H1 (cell line): ENCODE results near the gene EYA2. TPM values are rescaled to one million over a fixed set of nuclear protein-coding genes. Genes with fewer than 3 reads are reported as not detected.

Source experiments
- CTCF ChIA-PET: fragments of 300-600 bp; sonication (Branson Sonifier 250); formaldehyde crosslinking; loops from one replicate; lab custom pipeline; 2021; ENCODE audit not compliant: partially characterized antibody; lab: Charles Lee
- POLR2A ChIA-PET: fragments of 300-600 bp; sonication (Branson Sonifier 250); formaldehyde crosslinking; loops from one replicate; lab custom pipeline; 2021; ENCODE audit warnings: inconsistent platforms; ENCODE audit not compliant: partially characterized antibody; lab: Charles Lee
- DNase-seq, 2 experiments: peaks; one replicate each; pipeline versions ENCODE4 v3.0.0 to v3.0.0-alpha.2; 2010 to 2022; ENCODE audit warnings: low spot score in 2 of 2, low read depth in 1 of 2, mixed read lengths in 1 of 2
- FAIRE-seq: peaks from 2 replicates; lab custom pipeline; 2011; peaks lifted over from hg19 to GRCh38; lab: Jason Lieb, UNC
- H2AFZ ChIP-seq: 2 replicates; pipeline ENCODE4 v1.8.1; 2012; ENCODE audit warnings: low read length, inconsistent platforms
- H2AK5ac ChIP-seq: 2 replicates; pipeline ENCODE4 v1.6.1; 2013; ENCODE audit warnings: low read depth, low read length
- H2BK120ac ChIP-seq: replicated peaks from 2 replicates; pipeline ENCODE3; 2013; ENCODE audit warnings: low read depth, low read length, inconsistent platforms
- H2BK12ac ChIP-seq: 2 replicates; pipeline ENCODE4 v1.6.1; 2013; ENCODE audit warnings: low read depth, low read length
- H2BK15ac ChIP-seq: 2 replicates; pipeline ENCODE4 v1.6.1; 2013; ENCODE audit warnings: low read length
- H2BK20ac ChIP-seq: 2 replicates; pipeline ENCODE4 v1.6.1; 2013; ENCODE audit warnings: low read length
- H2BK5ac ChIP-seq: 2 replicates; pipeline ENCODE4 v1.6.1; 2013; ENCODE audit warnings: low read depth, low read length
- H3K14ac ChIP-seq: 2 replicates; pipeline ENCODE4 v1.6.1; 2013; ENCODE audit warnings: inconsistent platforms; ENCODE audit not compliant: insufficient read length
- H3K18ac ChIP-seq: 2 replicates; pipeline ENCODE4 v1.6.1; 2013; ENCODE audit warnings: low read length; ENCODE audit errors: extremely low read depth
- H3K23ac ChIP-seq: 2 replicates; pipeline ENCODE4 v1.6.1; 2013; ENCODE audit warnings: inconsistent platforms; ENCODE audit not compliant: insufficient read length
- H3K23me2 ChIP-seq: 2 replicates; pipeline ENCODE4 v1.6.1; 2013; ENCODE audit warnings: low read depth, low read length
- H3K27ac ChIP-seq: 2 replicates; pipeline ENCODE4 v1.6.1; 2011; ENCODE audit warnings: low read depth, low read length, inconsistent platforms
- H3K27me3 ChIP-seq, 4 experiments: replicated peaks in 1 of 4; 1 replicate in 1 of 4; 2 replicates in 3 of 4; pipeline versions ENCODE4 v1.6.1 to v1.8.1; 2011 to 2013; ENCODE audit warnings: low read length in 3 of 4, mild to moderate bottlenecking in 3 of 4, inconsistent platforms in 2 of 4, mixed read lengths in 2 of 4, moderate library complexity in 1 of 4; ENCODE audit not compliant: control insufficient read depth in 3 of 4, insufficient read depth in 3 of 4; ENCODE audit errors: extremely low read depth in 1 of 4
- H3K36me3 ChIP-seq, 4 experiments: 2 replicates each; pipeline versions ENCODE4 v1.6.1 to v1.8.1; 2011 to 2013; ENCODE audit warnings: mild to moderate bottlenecking in 4 of 4, low read length in 3 of 4, moderate library complexity in 2 of 4, control low read depth in 1 of 4, inconsistent platforms in 1 of 4; ENCODE audit not compliant: insufficient read depth in 4 of 4, control insufficient read depth in 2 of 4
- H3K4ac ChIP-seq: replicated peaks from 2 replicates; pipeline ENCODE3; 2013; ENCODE audit warnings: low read length, low read depth, mixed read lengths, inconsistent platforms; ENCODE audit not compliant: insufficient read length
- H3K4me1 ChIP-seq, 4 experiments: replicated peaks in 1 of 4; 1 replicate in 1 of 4; 2 replicates in 3 of 4; pipeline versions ENCODE4 v1.6.1 to v1.8.1; 2011 to 2013; ENCODE audit warnings: low read length in 3 of 4, inconsistent platforms in 2 of 4, mixed read lengths in 1 of 4; ENCODE audit not compliant: insufficient read depth in 4 of 4, control insufficient read depth in 3 of 4
- H3K4me2 ChIP-seq, 2 experiments: 2 replicates each; pipeline versions ENCODE4 v1.6.1 to v1.8.1; 2011 to 2013; ENCODE audit warnings: low read depth in 2 of 2, low read length in 2 of 2, control low read depth in 1 of 2, inconsistent platforms in 1 of 2, mild to moderate bottlenecking in 1 of 2; ENCODE audit not compliant: insufficient read depth in 1 of 2
- H3K4me3 ChIP-seq, 4 experiments: fragments of 200-600, 300-600 bp in 1 of 4; sonication (generic), shearing (Covaris generic), sonication (Bioruptor Twin) in 1 of 4; 2 replicates each; pipeline versions ENCODE4 v1.5.1 to v1.8.1; 2011 to 2016; ENCODE audit warnings: low read length in 4 of 4, low read depth in 3 of 4, control low read depth in 2 of 4, inconsistent platforms in 2 of 4, mild to moderate bottlenecking in 2 of 4, mixed read lengths in 1 of 4, moderate library complexity in 1 of 4; ENCODE audit not compliant: insufficient read depth in 2 of 4; ENCODE audit errors: extremely low read depth in 1 of 4
- H3K56ac ChIP-seq: replicated peaks from 2 replicates; pipeline ENCODE3; 2013; ENCODE audit warnings: low read depth, mild to moderate bottlenecking, mixed read lengths, low read length, inconsistent platforms; ENCODE audit not compliant: insufficient read length
- H3K79me1 ChIP-seq: 2 replicates; pipeline ENCODE4 v1.6.1; 2013; ENCODE audit warnings: low read depth, low read length, control low read depth
- H3K79me2 ChIP-seq, 2 experiments: 2 replicates each; pipeline versions ENCODE4 v1.6.1 to v1.8.1; 2012 to 2013; ENCODE audit warnings: low read length in 2 of 2, mild to moderate bottlenecking in 2 of 2, inconsistent platforms in 1 of 2; ENCODE audit not compliant: insufficient read depth in 2 of 2, control insufficient read depth in 1 of 2
- H3K9ac ChIP-seq, 4 experiments: replicated peaks in 1 of 4; 1 replicate in 1 of 4; 2 replicates in 3 of 4; pipeline versions ENCODE4 v1.6.1 to v1.8.1; 2011 to 2013; ENCODE audit warnings: low read depth in 3 of 4, low read length in 3 of 4, control low read depth in 2 of 4, mild to moderate bottlenecking in 2 of 4, moderate library complexity in 2 of 4, inconsistent platforms in 1 of 4; ENCODE audit errors: extremely low read depth in 1 of 4
- H3K9me3 ChIP-seq, 2 experiments: 2 replicates each; pipeline versions ENCODE4 v1.6.1 to v1.8.1; 2012 to 2013; ENCODE audit warnings: mild to moderate bottlenecking in 2 of 2, moderate library complexity in 2 of 2, control low read depth in 1 of 2, inconsistent platforms in 1 of 2, low read depth in 1 of 2, low read length in 1 of 2, mixed read lengths in 1 of 2; ENCODE audit not compliant: insufficient read depth in 2 of 2
- H4K20me1 ChIP-seq, 2 experiments: replicated peaks in 1 of 2; 2 replicates each; pipeline versions ENCODE3 to v1.8.1; 2011 to 2013; ENCODE audit warnings: inconsistent platforms in 2 of 2, low read length in 2 of 2, mild to moderate bottlenecking in 1 of 2; ENCODE audit not compliant: insufficient read depth in 2 of 2, control insufficient read depth in 1 of 2
- H4K5ac ChIP-seq: 2 replicates; pipeline ENCODE4 v1.6.1; 2013; ENCODE audit warnings: low read length, low read depth, mixed read lengths, inconsistent platforms; ENCODE audit not compliant: insufficient read length
- H4K8ac ChIP-seq: 2 replicates; pipeline ENCODE4 v1.8.0; 2013; ENCODE audit warnings: mild to moderate bottlenecking, moderate library complexity, low read length, inconsistent platforms; ENCODE audit not compliant: insufficient read depth; ENCODE audit errors: extremely low read depth
- H4K91ac ChIP-seq: replicated peaks from 2 replicates; pipeline ENCODE3; 2013; ENCODE audit warnings: low read length, mixed read lengths, inconsistent platforms; ENCODE audit not compliant: insufficient read length
- POLR2A ChIP-seq, 2 experiments: IDR thresholded peaks; 1 replicate in 1 of 2; 2 replicates in 1 of 2; pipeline ENCODE4 v1.6.1; 2011; ENCODE audit warnings: low read depth in 2 of 2, low read length in 2 of 2, mild to moderate bottlenecking in 2 of 2; ENCODE audit errors: control extremely low read depth in 1 of 2
- POU5F1 ChIP-seq: IDR thresholded peaks from 2 replicates; pipeline ENCODE4 v1.6.1; 2011; ENCODE audit warnings: low read depth, mild to moderate bottlenecking, low read length, moderate library complexity
- SAP30 ChIP-seq: fragments of 300-600 bp; sonication (generic); IDR thresholded peaks from 2 replicates; pipeline ENCODE4 v1.7.1; 2012; ENCODE audit warnings: low read length, moderate library complexity, mild to moderate bottlenecking, inconsistent platforms; ENCODE audit not compliant: insufficient read depth, insufficient replicate concordance
- WGBS, 2 experiments: shearing (Covaris generic) in 1 of 2; methylation state at CpG; one replicate each; pipeline versions ENCODE4 v1.1.6 to v1.1.7; 2013 to 2015; ENCODE audit warnings: low lambda C conversion rate in 2 of 2, mixed read lengths in 2 of 2, inconsistent platforms in 1 of 2, low coverage in 1 of 2, missing lambda C conversion rate in 1 of 2; ENCODE audit not compliant: insufficient replicate concordance in 2 of 2, insufficient coverage in 1 of 2, insufficient read length in 1 of 2; ENCODE audit errors: extremely low coverage in 1 of 2, missing lambda C conversion rate in 1 of 2; 5-methylcytosine and 5-hydroxymethylcytosine counted together
- polyA plus RNA-seq, 7 experiments: library from polyadenylated mRNA; depleted of rRNA in 3 of 7; stranded (reverse) in 5 of 7; unstranded in 2 of 7; fragments of >200 nt in 5 of 7; fragments of 200-250 nt in 2 of 7; gene quantifications; 1 replicate in 5 of 7; 2 replicates in 1 of 7; 4 replicates in 1 of 7; pipeline versions ENCODE4 v1.2.1 to v1.2.3, GENCODE V29; 2011 to 2013; ENCODE audit warnings: missing spikeins in 2 of 7, mixed read lengths in 2 of 7
- total RNA-seq: library from RNA; stranded (reverse); fragmentation: NEBNext Ultra II Directional; extraction: Animal tissue kit (Norgen Biotek cat#: 25700); gene quantifications from 2 replicates; pipeline ENCODE4 v1.2.1, GENCODE V29; 2021

EYA2 gene
- total and polyA plus RNA-seq, 2 of the 8 experiments (the other 6 are each of a cell fraction or from before 2014, with no cell fraction given): 1.6 to 1.7 TPM

GRCh38 chr20:46979603-46980241 lies 85.1 kb downstream of the EYA2 start:
- H3K23me2 ChIP-seq: no peaks in the 10 kb centered on the region
- no peak overlapping the region for H3K56ac ChIP-seq
- 0 out of 2 replicates have a peak overlapping the region, but pooled peaks have one; percentile 21 for H2BK20ac ChIP-seq
- H3K4me2 ChIP-seq: no peak overlapping the region
- FAIRE-seq (no peak), DNase-seq (no peak)
- H3K14ac ChIP-seq: no peak overlapping the region
- H3K4me3 ChIP-seq: no peak overlapping the region
- H3K9ac ChIP-seq: no peak overlapping the region
- no peak overlapping the region for H3K27ac ChIP-seq
- H3K9me3 ChIP-seq: no peaks in the 10 kb centered on the region; a peak in 2 of 4 replicates
- peaks cover 3 to 8% (median 4%) of the 10 kb centered on the region in 4 experiments; a peak in 5 of 7 replicates for H3K4me1 ChIP-seq
- no peak overlapping the region for H2AK5ac ChIP-seq
- no peaks in the 10 kb centered on the region for H4K20me1 ChIP-seq
- no peaks in the 10 kb centered on the region for H3K36me3 ChIP-seq
- H2BK5ac ChIP-seq: no peak overlapping the region
- H3K79me2 ChIP-seq: no peaks in the 10 kb centered on the region
- 81% methylated on average over 8 of the region's 8 CpGs; no CpG with 5 or more reads in 1 of the 2 experiments for WGBS, 2 experiments
- ChIA-PET CTCF (interaction anchor here (0.6 to 1.6 kb wide), 9 partner anchors 9 to 232 kb away, joined by 3 to 7 read pairs (median 3); no protein-coding TSS in a partner anchor), POLR2A (interaction anchor here (1.2 kb wide), 1 partner anchor 8 kb away, joined by 3 read pairs; no protein-coding TSS in a partner anchor)
- no peak overlapping the region for H3K23ac ChIP-seq
- no peak overlapping the region for H3K18ac ChIP-seq
- no peaks in the 10 kb centered on the region for H3K27me3 ChIP-seq
- no peak overlapping the region for H3K4ac ChIP-seq
- 0 out of 2 replicates have a peak overlapping the region, but pooled peaks have one; percentile 40 for H2BK15ac ChIP-seq
- H2BK12ac ChIP-seq: peak overlapping the region; percentile 45; the same call in 1 of the 2 replicates
- no peak overlapping the region for H4K5ac ChIP-seq
- H4K8ac ChIP-seq: no peak overlapping the region
- no peak overlapping the region for H4K91ac ChIP-seq
- no peak overlapping the region for H2BK120ac ChIP-seq
- no peaks in the 10 kb centered on the region for H3K79me1 ChIP-seq
- peak overlapping the region; percentile 83; the same call in 1 of the 2 replicates for H2AFZ ChIP-seq
- no peak for TF ChIP-seq POLR2A (IDR thresholded peaks at IDR 0.05; ENCODE audit: control extremely low read depth in 1 of 2, low read depth in 2 of 2, low read length in 2 of 2)
- no peak for TF ChIP-seq SAP30
- no peak for TF ChIP-seq POU5F1
